GM12891 (cell line): Measurements from ENCODE around the gene CNTNAP3B. TPM values are rescaled to one million over a fixed set of nuclear protein-coding genes. Genes with fewer than 3 reads are reported as not detected.
"Not testable (repeated sequence)": the region's sequence is repeated elsewhere in the genome, so short reads cannot be mapped to it uniquely, and the experiment has no call there.

ENCODE experiments used
- DNase-seq: peaks from one replicate; pipeline ENCODE4 v3.0.0; 2011; ENCODE audit warnings: low spot score; ENCODE audit not compliant: insufficient read length
- FAIRE-seq: peaks from 2 replicates; lab custom pipeline; 2011; peaks lifted over from hg19 to GRCh38; lab: Jason Lieb, UNC
- polyA plus RNA-seq: library from polyadenylated mRNA; unstranded; fragments of >200 nt; gene quantifications from one replicate; pipeline ENCODE4 v1.2.1, GENCODE V29; 2012; ENCODE audit warnings: low read depth, missing spikeins, inconsistent platforms; ENCODE audit not compliant: missing spikeins

CNTNAP3B gene
- not detected for polyA plus RNA-seq

DNA sequence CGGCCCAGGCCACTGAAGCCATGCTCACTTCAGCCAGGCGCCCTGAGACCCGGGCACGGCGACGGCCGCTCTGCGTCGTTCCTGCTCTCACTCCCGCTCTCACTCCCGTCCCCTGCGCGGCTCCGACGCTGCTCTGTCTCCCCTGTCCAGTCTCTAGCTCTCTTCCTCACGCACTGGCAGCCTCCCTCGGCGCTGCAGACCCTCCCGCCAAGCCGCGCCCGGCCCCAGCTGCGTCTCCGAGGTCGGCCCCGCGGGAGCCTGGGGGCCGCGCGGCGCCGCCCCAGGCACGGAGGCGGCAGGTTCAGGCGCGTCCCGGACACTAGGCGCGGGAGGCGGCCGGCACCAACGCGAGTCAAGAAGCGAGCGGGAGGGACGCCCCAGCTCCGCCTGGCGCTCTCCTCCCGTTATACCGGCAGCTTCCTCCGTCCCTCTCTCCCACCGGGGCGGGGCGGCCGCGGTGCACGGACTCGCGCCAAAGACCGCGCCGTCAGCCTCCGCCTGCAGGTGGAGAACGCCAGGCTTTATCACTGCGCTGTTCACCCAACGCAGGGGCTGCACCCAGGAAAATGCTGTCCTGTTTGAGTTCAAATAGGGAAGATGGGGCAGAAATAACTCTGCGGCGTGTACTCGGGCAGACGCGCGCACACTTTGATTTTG, at the start of gene CNTNAP3B:
Gene CNTNAP3B, minus strand, starts transcription at position 354 of the 657 bp plus-strand sequence. Its CDS starts 332 bp downstream, at position 22.
- not testable (repeated sequence) for FAIRE-seq, DNase-seq

DNA sequence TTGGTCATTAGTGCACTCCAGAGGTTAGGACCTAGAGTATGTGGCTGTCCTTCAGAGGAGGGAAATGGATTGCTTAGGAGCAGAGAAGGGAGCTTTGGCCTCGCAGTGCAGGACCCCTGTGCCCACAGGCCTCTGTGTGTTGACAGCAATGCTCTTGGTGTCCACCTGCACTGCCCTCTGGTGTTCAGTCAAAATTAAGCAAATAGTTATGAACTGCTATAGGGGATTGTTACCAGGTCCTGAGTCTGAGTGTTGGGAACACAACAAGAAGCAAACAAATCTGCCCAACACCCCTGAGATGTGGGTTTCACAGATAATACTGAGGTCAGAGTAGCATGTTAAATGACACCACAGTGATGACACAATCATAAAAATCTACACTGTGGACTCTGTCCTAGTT, 31.1 kb upstream of the CNTNAP3B start:
- not testable (repeated sequence) for FAIRE-seq, DNase-seq

DNA sequence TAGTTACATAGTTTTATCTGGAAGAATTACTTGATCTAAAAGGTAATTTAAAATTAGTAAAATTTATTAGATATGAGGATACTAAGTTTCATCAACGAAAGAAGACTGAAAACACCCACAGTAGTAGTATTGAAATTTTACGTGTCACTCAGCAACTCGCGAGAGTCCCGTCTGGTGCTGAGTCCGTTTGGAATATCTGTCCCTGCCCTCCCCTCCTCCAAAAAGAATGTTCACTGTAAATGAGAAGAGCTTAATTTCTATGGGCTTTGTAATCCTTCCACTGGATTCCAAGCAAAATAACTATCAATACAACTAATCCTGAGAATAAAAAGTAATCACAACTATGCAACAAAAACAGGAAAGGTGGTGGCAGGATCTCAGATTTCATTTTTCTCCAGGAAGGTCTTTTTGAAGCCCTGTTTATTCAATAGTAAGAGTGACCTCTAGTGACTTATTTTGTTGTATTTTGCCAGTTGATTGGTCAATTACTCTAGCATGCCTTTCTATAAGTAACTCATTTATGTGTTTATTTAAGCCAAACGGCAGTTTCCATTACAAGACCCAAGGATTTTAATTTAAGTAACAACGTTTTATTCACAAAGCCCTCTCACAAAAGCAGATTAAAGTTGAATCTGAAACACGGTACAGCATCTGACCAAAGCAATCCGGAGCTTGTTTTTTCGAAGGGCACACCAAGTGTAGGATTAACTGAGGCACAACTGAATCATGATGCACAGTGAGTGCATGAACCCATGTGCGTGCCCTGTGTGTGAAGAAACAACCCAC, 2.0 kb downstream of the CNTNAP3B start:
- FAIRE-seq, DNase-seq: not testable (repeated sequence)

DNA sequence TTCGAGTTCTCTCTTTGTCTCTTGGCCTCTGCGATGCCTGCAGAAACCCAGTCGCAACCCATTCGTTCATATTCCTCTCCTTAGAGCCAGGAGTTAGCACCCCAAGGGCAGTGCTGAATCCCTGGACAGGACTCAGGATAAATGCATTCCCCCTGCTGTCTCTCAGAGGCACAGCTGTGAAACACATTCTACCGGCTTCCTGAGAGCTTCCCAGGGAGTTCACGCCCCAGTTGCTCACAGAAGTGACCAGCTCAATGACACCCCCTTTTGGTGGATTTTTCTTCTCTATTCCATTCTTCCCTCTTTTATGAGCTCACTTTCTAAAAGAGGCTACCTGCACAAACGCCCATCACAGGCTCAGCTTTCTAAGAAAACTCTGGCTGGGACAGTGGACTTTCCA, 8.2 kb downstream of the CNTNAP3B start:
- not testable (repeated sequence) for FAIRE-seq, DNase-seq

DNA sequence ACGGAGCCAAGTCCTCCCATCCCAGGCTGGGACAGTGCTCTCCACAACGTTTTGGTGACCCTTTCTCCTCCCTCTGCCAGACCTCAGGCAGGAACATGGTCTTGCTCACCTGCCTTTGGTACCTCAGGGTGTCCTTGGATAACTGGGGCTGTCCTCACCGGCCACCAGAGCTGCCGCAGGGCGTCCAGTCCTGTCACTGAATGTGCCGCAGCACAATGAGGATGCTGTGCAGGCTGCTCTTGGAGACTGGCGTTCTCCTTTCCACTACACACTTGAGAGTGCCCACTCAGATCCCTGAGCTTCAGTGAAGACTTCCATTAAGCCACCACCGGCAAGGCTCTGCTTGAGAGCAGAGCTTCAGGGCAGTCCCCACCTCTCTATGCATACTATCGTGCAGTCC, 33.3 kb downstream of the CNTNAP3B start:
- FAIRE-seq: not testable (repeated sequence)

DNA sequence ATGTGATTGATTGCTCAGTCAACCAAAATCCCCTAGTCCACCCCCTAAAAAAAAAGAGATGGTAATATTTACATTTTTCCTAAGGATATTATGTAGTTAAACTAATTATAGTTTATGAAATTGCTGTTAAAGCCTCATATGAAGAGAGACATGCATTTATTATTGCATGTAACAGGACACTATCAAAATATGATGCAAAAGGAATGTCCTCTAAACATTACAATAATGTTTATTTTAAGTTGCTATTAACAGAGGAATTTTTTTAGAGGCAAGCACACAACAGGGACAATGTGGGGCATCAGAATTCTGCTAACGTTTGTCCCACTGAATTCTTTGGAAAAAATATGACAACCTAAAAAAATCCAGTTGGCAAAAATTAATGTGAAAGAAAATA, 44.7 kb downstream of the CNTNAP3B start:
- not testable (repeated sequence) for FAIRE-seq, DNase-seq

More for the DNA sequence above, 33.3 kb downstream of the CNTNAP3B start:
- not testable (repeated sequence) for DNase-seq

DNA sequence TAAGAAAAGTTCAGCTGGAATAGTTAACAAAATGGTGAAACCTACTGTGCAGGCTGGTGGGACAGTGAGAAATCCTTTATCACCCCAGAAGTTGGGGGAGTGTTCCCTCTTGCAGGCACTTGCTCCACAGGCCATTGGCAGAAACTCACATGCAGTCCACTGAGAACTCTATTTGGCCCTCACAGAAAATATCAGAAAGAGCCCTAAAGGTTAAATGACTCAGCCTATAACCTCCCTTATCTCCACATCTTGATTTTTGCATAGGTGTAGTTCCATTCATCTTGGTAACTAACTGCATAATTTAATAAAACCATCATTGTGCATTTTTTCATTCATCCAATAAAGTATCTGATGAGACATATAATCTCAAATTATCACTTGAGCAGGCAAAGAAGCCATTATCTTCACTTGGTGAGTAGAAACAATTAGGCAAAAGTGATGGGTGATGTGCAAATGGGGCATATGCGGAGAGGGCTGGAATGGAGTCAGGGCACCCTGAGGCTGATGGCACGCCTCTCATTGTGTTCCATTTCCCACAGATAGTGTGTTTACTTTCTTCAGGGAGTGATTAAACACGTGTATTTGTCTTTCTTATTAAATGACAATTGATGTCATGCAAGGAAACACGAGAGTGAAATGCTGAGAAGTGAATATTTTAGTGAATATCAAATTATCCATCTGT, 45.2 kb downstream of the CNTNAP3B start:
- FAIRE-seq, DNase-seq: not testable (repeated sequence)

DNA sequence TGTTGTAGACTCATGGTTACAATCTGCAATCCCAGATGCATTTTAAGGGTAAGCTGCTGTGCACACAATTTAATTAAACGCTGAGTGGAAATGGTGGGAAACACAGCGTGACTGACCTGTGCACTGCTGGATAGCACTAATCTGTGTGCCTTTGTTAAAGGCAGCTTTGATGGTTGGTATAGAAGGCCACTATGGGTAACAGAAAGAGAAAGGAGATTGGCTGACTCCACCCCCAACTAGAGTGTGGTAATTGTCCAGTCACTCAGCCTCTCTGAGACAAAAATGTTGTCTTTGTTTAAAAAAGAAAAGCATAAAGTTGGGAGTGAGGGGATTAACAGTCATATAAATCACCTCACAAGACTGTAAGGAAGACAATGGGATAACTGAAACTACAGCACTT, 48.9 kb downstream of the CNTNAP3B start:
- DNase-seq, FAIRE-seq: not testable (repeated sequence)

DNA sequence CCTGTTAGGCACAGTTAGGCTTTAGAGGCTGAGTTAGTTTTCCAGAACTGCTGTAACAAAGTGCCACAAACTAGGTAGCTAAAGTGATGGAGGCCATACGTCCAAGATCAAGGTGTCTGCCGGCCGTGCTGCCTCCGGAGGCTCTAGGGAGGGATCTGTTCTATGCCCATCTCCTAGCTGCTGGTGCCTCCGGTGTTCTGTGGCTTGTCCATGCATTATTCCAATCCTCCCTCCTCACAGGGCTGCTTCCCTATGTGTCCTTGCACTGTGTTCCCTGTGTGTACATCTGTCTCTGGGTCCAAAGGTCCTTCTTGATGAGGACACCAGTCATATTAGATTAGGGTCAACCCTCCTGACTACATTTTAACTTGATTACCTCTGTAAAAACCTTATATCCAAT, 54.4 kb downstream of the CNTNAP3B start:
- not testable (repeated sequence) for DNase-seq, FAIRE-seq

DNA sequence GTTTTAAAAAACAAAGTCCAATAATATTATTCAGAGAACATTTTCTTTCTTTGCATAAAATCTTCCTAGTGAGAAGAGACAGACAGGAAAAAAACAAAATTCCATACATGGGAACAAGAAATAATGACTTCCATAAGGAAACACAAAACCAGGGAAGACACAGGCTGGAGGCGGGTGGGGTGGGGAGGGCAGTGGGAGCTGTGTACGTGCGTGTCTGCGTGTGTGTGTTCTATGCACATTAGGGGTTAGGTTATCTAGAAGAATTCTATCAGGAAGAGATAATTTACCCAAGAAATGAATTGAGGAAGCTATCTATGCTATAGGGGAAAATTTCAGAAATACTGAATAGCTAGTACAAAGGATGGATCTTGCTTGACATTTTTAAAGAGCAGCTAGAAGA, 58.2 kb downstream of the CNTNAP3B start:
- not testable (repeated sequence) for DNase-seq, FAIRE-seq

DNA sequence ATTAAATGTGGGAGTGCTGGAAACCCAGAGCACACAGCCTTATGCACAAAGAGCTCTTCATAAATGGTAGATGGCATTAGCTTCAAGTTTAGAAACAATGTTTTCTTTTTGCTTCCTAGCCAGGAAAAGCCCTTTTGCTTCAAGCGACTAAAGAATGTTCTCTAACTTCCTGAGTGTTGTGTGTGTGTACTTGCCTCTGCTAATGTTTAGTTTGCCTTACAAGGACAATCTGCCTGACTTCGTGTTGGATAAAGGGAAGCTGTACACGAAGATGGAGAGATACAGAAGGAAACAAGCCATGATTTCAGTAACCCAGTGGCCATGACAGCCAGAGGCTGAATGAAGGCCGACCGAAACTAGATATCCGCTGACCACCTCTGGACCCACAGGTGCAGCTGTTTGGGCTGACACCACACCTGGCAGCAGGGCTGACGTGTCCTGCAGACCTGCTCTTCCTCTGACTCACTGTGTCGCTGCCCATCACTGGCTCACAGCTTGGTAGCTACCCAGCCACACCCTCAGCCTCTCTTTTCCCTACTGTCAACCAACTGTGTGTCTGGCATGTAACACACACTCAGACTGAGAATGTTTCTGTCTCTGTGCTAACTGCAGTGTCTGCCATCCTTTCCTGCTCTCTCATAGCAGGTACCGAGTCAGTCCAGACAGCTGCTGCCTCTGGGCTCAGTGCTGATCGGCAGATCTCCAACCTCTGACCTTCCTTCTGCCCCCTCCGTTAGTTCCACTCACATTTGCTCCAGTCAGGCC, 59.0 kb downstream of the CNTNAP3B start:
- not testable (repeated sequence) for DNase-seq, FAIRE-seq

DNA sequence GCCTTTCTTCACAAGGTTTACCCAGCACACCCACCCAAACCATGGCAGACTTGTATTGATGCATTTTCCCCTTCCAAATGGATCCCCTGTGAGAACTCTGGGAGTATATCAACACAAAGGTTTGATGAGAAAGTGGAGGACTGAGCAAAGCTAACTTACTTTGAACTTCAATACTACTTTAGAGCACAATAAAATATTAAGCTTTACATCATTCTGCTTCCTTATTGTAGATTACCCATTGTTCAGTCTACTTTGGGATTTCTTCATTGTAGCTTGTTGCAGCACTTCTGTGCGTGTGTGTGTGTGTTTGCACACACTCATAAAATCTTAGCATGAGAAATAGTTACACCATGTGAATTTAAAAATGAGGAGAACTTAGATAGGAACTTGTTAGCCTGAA, 75.4 kb downstream of the CNTNAP3B start:
- not testable (repeated sequence) for DNase-seq, FAIRE-seq

DNA sequence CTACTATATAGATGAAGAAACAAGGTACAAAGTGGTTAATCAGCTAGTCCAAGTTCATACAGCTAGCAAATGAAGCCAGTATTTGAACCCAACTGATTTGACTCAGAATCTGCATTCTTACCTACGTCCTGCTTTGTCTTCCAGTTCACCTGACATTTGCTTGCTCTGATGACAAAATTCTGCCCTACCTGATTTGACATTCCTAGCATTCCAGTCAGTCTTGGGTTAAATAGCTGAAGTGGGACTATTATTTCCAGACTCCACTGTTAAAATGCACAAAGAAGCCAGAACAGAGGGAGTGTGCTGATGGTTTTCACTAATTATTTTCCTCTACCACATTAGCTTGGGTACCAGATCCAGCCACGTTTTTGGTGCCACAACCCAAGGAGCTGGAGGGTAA, 78.5 kb downstream of the CNTNAP3B start:
- FAIRE-seq: not testable (repeated sequence)

DNA sequence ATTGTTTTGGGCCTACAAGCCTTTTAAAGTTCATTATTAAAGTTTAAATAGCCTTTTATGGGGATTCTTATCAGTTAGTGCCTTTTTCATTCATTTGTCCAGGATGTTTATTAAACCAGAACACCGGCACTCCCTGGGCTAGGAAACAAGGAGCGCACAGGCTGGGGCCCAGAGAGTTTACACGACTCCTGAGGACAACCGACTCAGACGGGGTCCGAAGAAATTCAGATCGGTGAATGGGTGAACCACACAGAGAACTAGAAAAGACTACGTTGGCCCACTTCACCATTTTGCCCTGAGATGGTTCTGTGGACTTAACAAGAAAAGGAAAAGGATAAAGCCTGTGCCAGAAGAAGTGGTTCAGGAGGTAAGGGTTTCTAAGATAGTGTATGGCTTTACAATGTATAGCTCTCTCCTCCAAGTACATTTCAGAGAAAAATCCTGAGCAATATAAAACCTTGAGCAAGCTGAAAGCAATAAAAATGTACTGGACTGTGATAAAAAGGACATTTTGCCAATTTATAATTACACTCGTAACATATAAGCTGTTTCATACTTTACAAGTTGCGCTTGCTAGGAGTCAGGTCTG, 84.7 kb downstream of the CNTNAP3B start:
- not testable (repeated sequence) for DNase-seq, FAIRE-seq

More for the DNA sequence above, 78.5 kb downstream of the CNTNAP3B start:
- not testable (repeated sequence) for DNase-seq

DNA sequence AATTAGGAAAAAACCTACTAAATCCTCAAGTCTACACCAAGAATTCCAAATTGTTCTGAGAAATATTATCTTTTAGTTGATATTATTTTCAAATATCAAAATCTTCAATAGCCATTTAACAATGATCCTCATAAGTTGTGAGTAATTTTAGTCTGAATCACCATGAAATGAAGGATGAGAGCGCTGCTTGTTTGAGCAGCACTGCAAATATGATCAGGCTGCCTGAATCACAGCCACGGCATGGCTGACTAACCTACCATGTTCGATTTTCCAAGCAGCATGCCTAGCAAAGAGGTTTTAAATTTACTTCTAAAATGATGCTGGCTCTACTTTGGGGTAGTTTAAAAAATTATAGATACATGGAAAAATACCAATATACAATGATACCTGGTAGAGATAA, 95.7 kb downstream of the CNTNAP3B start:
- DNase-seq, FAIRE-seq: not testable (repeated sequence)

DNA sequence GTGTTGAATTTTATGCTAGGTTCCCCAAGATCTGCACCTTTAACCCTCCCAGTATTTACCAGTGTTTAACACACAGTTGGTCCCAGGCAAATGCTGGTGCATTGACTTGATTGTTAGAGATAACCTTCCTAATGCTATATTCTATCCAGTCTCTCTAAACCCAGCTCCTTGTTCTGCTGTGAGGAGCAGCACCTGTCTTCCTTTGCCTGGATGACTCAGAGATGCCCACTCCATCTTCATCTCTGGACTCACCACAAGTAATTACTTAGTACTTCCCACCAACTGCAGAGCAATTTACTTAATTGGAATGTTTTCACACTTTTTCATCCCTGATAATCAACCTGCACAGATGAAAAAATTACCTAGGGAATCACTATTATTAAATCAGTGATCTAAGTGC, 108.6 kb downstream of the CNTNAP3B start:
- not testable (repeated sequence) for FAIRE-seq, DNase-seq

DNA sequence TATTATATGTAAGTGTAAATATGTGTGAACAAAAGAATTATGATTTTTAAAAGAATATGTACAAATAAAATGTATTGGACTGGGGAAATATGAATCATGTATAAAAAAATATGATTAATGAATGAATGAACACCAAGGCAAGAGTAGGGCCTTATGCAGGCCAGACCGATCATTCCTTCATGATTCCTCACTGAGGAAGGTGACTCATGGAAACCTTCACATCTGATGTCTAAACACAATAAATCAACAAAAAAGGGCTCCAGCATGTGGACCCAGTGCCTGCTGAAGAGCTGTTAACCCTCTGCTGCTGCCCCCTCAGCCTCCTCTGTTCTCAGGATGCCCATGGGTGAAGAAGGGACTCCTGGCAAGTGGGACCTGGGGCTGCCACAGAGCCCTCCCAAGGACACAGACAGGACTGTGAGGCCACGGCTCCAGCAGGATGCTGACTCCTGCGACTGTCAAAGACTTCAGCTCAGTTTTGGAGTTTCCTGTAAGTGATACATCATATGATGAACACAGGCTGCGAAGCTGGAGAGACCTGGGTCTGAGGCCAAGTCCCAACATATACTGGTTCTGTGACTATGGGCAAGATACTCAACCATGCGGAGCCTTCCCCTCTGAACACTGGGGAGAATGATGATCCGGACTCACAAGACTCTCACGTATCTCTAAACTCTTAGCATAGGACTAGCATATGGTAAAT, 110.9 kb downstream of the CNTNAP3B start:
- not testable (repeated sequence) for DNase-seq, FAIRE-seq

DNA sequence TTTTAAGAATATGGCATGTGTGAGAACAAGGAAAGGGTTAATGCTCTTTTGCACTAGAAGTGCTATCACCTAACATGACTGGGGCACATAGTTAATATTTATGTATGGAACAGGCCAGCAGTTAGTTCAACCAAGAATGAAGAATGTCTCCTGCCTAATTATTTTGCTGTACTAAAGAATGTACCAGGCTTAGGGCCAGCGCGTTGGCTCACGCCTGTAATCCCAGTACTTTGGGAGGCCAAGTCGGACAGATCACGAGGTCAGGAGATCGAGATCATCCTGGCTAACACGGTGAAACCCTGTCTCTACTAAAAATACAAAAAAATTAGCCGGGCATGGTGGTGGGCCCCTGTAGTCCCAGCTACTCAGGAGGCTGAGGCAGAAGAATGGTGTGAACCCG, 114.9 kb downstream of the CNTNAP3B start:
- not testable (repeated sequence) for DNase-seq, FAIRE-seq
